Stimulated activated CD8-positive, alpha-beta memory T cell treated with anti-CD3 and anti-CD28 coated beads, Interleukin-4, amount 100 ng/mL, for 48 hours (primary cell): ENCODE results near the gene ZKSCAN1.
"Not testable (repeated sequence)": the region's sequence is repeated elsewhere in the genome, so short reads cannot be mapped to it uniquely, and the experiment has no call there.

Experiments used
- DNase-seq: peaks from one replicate; pipeline ENCODE4 v3.0.0-alpha.2; 2020

ZKSCAN1 gene

GRCh38 chr7:100003711-100004661, 11.4 kb upstream of the ZKSCAN1 start:
- no peak for DNase-seq

- DNase-seq = no peak
Observed at GRCh38 chr7:100007887-100008286, 7.5 kb upstream of the ZKSCAN1 start.

GRCh38 chr7:100008525-100008924, 6.9 kb upstream of the ZKSCAN1 start:
- no peak for DNase-seq

- DNase-seq = not testable (repeated sequence)
Observed at GRCh38 chr7:100009952-100010351, 5.4 kb upstream of the ZKSCAN1 start.

GRCh38 chr7:100010901-100011300, 4.5 kb upstream of the ZKSCAN1 start:
- DNase-seq = no peak

- no peak for DNase-seq
Observed at GRCh38 chr7:100011516-100011915, 3.9 kb upstream of the ZKSCAN1 start.

- not testable (repeated sequence) for DNase-seq
Observed at GRCh38 chr7:100012385-100013327, 2.7 kb upstream of the ZKSCAN1 start.

GRCh38 chr7:100013328-100013676, 2.1 kb upstream of the ZKSCAN1 start:
- peak; percentile 43 for DNase-seq

GRCh38 chr7:100016215-100016901, 962 bp downstream of the ZKSCAN1 start:
- no peak for DNase-seq

GRCh38 chr7:100017300-100017699, 1.9 kb downstream of the ZKSCAN1 start:
- no peak for DNase-seq

GRCh38 chr7:100017875-100018274, 2.5 kb downstream of the ZKSCAN1 start:
- DNase-seq = no peak

- no peak for DNase-seq
Observed at GRCh38 chr7:100019908-100020307, 4.5 kb downstream of the ZKSCAN1 start.

- DNase-seq = no peak
Observed at GRCh38 chr7:100021297-100021696, 5.9 kb downstream of the ZKSCAN1 start.

- no peak for DNase-seq
Observed at GRCh38 chr7:100022621-100023020, 7.2 kb downstream of the ZKSCAN1 start.

- DNase-seq = no peak
Observed at GRCh38 chr7:100023526-100023925, 8.1 kb downstream of the ZKSCAN1 start.

GRCh38 chr7:100024020-100024619, 8.7 kb downstream of the ZKSCAN1 start:
- no peak for DNase-seq

GRCh38 chr7:100027197-100027596, 11.8 kb downstream of the ZKSCAN1 start:
- no peak for DNase-seq

GRCh38 chr7:100029596-100029995, 14.2 kb downstream of the ZKSCAN1 start:
- no peak for DNase-seq

GRCh38 chr7:100033526-100033925, 18.1 kb downstream of the ZKSCAN1 start:
- no peak for DNase-seq

- no peak for DNase-seq
Observed at GRCh38 chr7:100034871-100035510, 19.6 kb downstream of the ZKSCAN1 start.

- no peak for DNase-seq
Observed at GRCh38 chr7:100035876-100036275, 20.5 kb downstream of the ZKSCAN1 start.

- no peak for DNase-seq
Observed at GRCh38 chr7:100038326-100038725, 22.9 kb downstream of the ZKSCAN1 start.
